A673 (cell line): ENCODE measurements around the gene LCE5A. TPM values are rescaled to one million over a fixed set of nuclear protein-coding genes. Genes with fewer than 3 reads are reported as not detected.

Experiments used
- Bru-seq: library from RNA; stranded (reverse); fragments of 400-500 nt; gene quantifications from one replicate; lab custom pipeline; 2021; lab: Mats Ljungman, UMichigan
- BruChase-seq, 2 experiments: library from RNA; stranded (reverse); fragments of 400-500 nt; gene quantifications; one replicate each; lab custom pipeline; 2021; lab: Mats Ljungman, UMichigan
- BruUV-seq: library from RNA; stranded (reverse); fragments of 400-500 nt; replicated peaks from 2 replicates; lab custom pipeline; 2021; lab: Mats Ljungman, UMichigan
- CTCF ChIA-PET: fragments of 300-600 bp; sonication (Branson Sonifier 250); formaldehyde crosslinking; loops from one replicate; lab custom pipeline; 2022; ENCODE audit warnings: antibody characterized with exemption; lab: Charles Lee
- POLR2A ChIA-PET: fragments of 300-600 bp; sonication (Branson Sonifier 250); formaldehyde crosslinking; loops from one replicate; lab custom pipeline; 2022; ENCODE audit warnings: antibody characterized with exemption; ENCODE audit not compliant: low non-redundant PET; lab: Charles Lee
- DNase-seq: peaks from one replicate; pipeline ENCODE4 v3.0.0-alpha.2; 2015; ENCODE audit warnings: low spot score
- H3K27ac ChIP-seq: fragments of 200-600 bp; sonication (generic); 2 replicates; pipeline ENCODE4 v1.5.1; 2016; ENCODE audit warnings: mixed run types, low read depth, mild to moderate bottlenecking, mixed read lengths, antibody characterized with exemption, low read length; ENCODE audit not compliant: poor library complexity, severe bottlenecking
- H3K27me3 ChIP-seq: fragments of 200-600 bp; sonication (generic); replicated peaks from 2 replicates; pipeline ENCODE4 v1.6.1; 2017; ENCODE audit warnings: mixed run types, low read depth, mild to moderate bottlenecking, mixed read lengths, antibody characterized with exemption, low read length; ENCODE audit not compliant: insufficient read depth, poor library complexity
- H3K36me3 ChIP-seq: fragments of 200-600 bp; sonication (generic); 2 replicates; pipeline ENCODE4 v1.6.1; 2016; ENCODE audit warnings: mixed run types, mild to moderate bottlenecking, mixed read lengths, antibody characterized with exemption, low read length; ENCODE audit not compliant: insufficient read depth, poor library complexity, severe bottlenecking
- H3K4me1 ChIP-seq: fragments of 200-600 bp; sonication (generic); 2 replicates; pipeline ENCODE4 v1.6.1; 2017; ENCODE audit warnings: mixed run types, mild to moderate bottlenecking, mixed read lengths, antibody characterized with exemption, low read length; ENCODE audit not compliant: insufficient read depth, poor library complexity, severe bottlenecking
- H3K4me3 ChIP-seq: fragments of 200-600 bp; sonication (generic); 2 replicates; pipeline ENCODE4 v1.5.1; 2016; ENCODE audit warnings: low read depth, mixed run types, mild to moderate bottlenecking, mixed read lengths, low read length; ENCODE audit not compliant: poor library complexity, severe bottlenecking
- H3K9me3 ChIP-seq: fragments of 200-600 bp; sonication (generic); 2 replicates; pipeline ENCODE4 v1.6.1; 2016; ENCODE audit warnings: mixed run types, low read depth, mild to moderate bottlenecking, mixed read lengths, antibody characterized with exemption, low read length; ENCODE audit not compliant: poor library complexity, severe bottlenecking
- CTCF ChIP-seq: fragments of 300-800, 200-600 bp; sonication (generic); conservative IDR thresholded peaks from 2 replicates; pipeline ENCODE4 v1.5.1; 2017; ENCODE audit warnings: low read depth, mild to moderate bottlenecking, antibody characterized with exemption, low read length, moderate library complexity, mixed read lengths
- EZH2 ChIP-seq: fragments of 200-600 bp; sonication (generic); IDR thresholded peaks from 2 replicates; pipeline ENCODE4 v1.6.1; 2017; ENCODE audit warnings: borderline replicate concordance, low read depth, mild to moderate bottlenecking, mixed read lengths, antibody characterized with exemption, low read length; ENCODE audit not compliant: poor library complexity, severe bottlenecking
- intact Hi-C: fragments of 100-400 bp; cut with micrococcal nuclease; formaldehyde crosslinking; loops from one replicate; pipeline ENCODE4 v1.10.0; 2022; ENCODE audit not compliant: unreplicated experiment
- long read RNA-seq: library from polyadenylated mRNA; stranded (forward); transcript quantifications from one replicate; pipeline ENCODE4 v2.0.0, GENCODE V29; 2022
- total RNA-seq: library from RNA; stranded (reverse); gene quantifications from 2 replicates; pipeline ENCODE4 v1.2.3, GENCODE V29; 2021

LCE5A gene
- total RNA-seq (not detected in 2 replicates), Bru-seq, nascent RNA (not detected), BruChase-seq, experiment 1, labeled RNA remaining after a 2-hour chase (not detected), BruChase-seq, experiment 2, labeled RNA remaining after a 6-hour chase (not detected)
- long read RNA-seq: 0 reads

DNA sequence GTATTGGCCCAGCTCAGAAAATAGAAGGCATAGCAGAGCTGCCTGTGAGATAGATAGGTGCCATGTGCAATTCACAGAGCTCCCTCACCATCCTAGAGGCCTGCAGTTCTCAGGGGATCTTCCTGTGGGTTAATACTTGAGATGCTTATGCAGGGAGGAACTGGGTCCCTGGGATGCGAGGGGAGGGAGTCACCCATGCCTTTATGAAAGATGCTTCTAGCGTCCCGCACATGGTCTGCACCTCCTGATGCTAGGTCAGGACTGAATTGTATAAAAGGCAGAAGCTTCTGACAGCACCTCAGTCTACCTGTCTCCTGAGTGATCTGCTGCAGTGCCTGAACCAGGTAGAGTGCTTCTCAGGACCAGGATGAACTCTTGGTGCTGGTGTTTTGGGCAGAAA is at the start of gene LCE5A:
TSS of gene LCE5A (plus strand) at position 301 of the 400 bp plus-strand sequence. CDS start 732 bp downstream, outside the sequence.
- ChIA-PET POLR2A (no interaction called here), CTCF (no interaction called here)
- Histone ChIP-seq H3K4me1 (no peaks in the 10 kb centered on the region), H3K9me3 (no peaks in the 10 kb centered on the region), H3K4me3 (no peak within 1 kb of the TSS), H3K36me3 (no peaks in the 10 kb centered on the region), H3K27me3 (peaks cover 71% of the 10 kb centered on the region), H3K27ac (no peak within 1 kb of the TSS)
- intact Hi-C loops: no loop called here
- no peak for TF ChIP-seq CTCF
- no peak for TF ChIP-seq EZH2
- no TSS peak for BruUV-seq
- DNase-seq: no peak

- no peak overlapping the region for H3K4me3 ChIP-seq
- no peaks in the 10 kb centered on the region for H3K36me3 ChIP-seq
- H3K9me3 ChIP-seq: no peaks in the 10 kb centered on the region
- ChIA-PET POLR2A (no interaction called here), CTCF (no interaction called here)
- no peak overlapping the region for H3K27ac ChIP-seq
- no peaks in the 10 kb centered on the region for H3K27me3 ChIP-seq
- DNase-seq: peak; percentile 83
- no peaks in the 10 kb centered on the region for H3K4me1 ChIP-seq
- TF ChIP-seq EZH2 (no peak), CTCF (peak; percentile 74)
- intact Hi-C loops: no loop called here
- no TSS peak for BruUV-seq
These were observed 49.1 kb upstream of the LCE5A start for GRCh38 chr1:152461544-152461943.

DNA sequence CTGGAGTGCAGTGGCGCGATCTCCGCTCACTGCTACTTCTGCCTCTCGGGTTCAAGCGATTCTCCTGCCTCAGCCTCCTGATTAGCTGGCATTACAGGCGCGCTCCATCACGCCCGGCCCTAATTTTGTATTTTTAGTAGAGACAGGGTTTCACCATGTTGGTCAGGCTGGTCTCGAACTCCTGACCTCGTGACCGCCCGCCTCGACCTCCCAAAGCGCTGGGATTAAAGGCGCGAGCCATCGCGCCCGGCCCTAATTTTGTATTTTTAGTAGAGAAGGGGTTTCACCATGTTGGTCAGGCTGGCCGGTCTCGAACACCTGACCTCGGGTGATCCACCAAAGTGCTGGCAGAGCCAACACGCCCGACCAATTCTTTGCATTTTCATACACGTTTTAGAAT is 48.0 kb upstream of the LCE5A start:
- no peaks in the 10 kb centered on the region for H3K27me3 ChIP-seq
- POLR2A ChIA-PET: no interaction called here
- no TSS peak for BruUV-seq
- H3K36me3 ChIP-seq: no peaks in the 10 kb centered on the region
- intact Hi-C loops: no loop called here
- H3K4me3 ChIP-seq: no peak overlapping the region
- no peaks in the 10 kb centered on the region for H3K4me1 ChIP-seq
- DNase-seq: no peak
- H3K27ac ChIP-seq: no peak overlapping the region
- TF ChIP-seq EZH2: no peak
- TF ChIP-seq CTCF: no peak
- CTCF ChIA-PET: no interaction called here
- no peaks in the 10 kb centered on the region for H3K9me3 ChIP-seq
